Breast epithelium (tissue), 4 donors: ENCODE data around the gene C1QL2. TPM values are rescaled to one million over a fixed set of nuclear protein-coding genes. Genes with fewer than 3 reads are reported as not detected.

Source experiments
- DNase-seq, 2 donors: peaks; one replicate each; pipeline ENCODE4 v3.0.0-alpha.2; 2019; ENCODE audit warnings: low spot score in 2 of 2
- H3K27ac ChIP-seq, 2 donors: fragments of 200-600 bp; sonication (generic) in 1 of 2; one replicate each; pipeline ENCODE4 v1.5.1; 2016 to 2019; ENCODE audit warnings: mild to moderate bottlenecking in 1 of 2
- H3K27me3 ChIP-seq, 2 donors: fragments of 200-600 bp; sonication (generic) in 1 of 2; one replicate each; pipeline versions ENCODE4 v1.5.1 to v1.6.0; 2017 to 2019; ENCODE audit warnings: control low read depth in 1 of 2, mild to moderate bottlenecking in 1 of 2
- H3K36me3 ChIP-seq: fragments of 200-600 bp; one replicate; pipeline ENCODE4 v1.5.1; 2019
- H3K4me1 ChIP-seq, 2 donors: fragments of 200-600 bp; sonication (generic); one replicate each; pipeline ENCODE4 v1.5.1; 2016 to 2019; ENCODE audit warnings: control low read depth in 1 of 2
- H3K4me3 ChIP-seq, 3 donors: fragments of 200-600 bp; sonication (generic); 1 replicate in 2 of 3; 2 replicates in 1 of 3; pipeline ENCODE4 v1.5.1; 2016 to 2019; ENCODE audit warnings: mild to moderate bottlenecking in 3 of 3, moderate library complexity in 2 of 3
- H3K9me3 ChIP-seq, 2 donors: fragments of 200-600 bp; sonication (generic) in 1 of 2; one replicate each; pipeline ENCODE4 v1.5.1; 2016 to 2019; ENCODE audit warnings: control low read depth in 1 of 2
- POLR2A ChIP-seq: fragments of 450-650 bp; IDR thresholded peaks from one replicate; pipeline ENCODE4 v1.6.1; 2016; ENCODE audit warnings: antibody characterized with exemption, mild to moderate bottlenecking, moderate library complexity
- POLR2AphosphoS5 ChIP-seq, 3 donors: sonication (generic); formaldehyde crosslinking; IDR thresholded peaks; one replicate each; pipeline ENCODE4 v1.6.1; 2017; ENCODE audit warnings: antibody characterized with exemption in 3 of 3
- intact Hi-C: fragments of 100-400 bp; cut with DNase I; formaldehyde crosslinking; loops from one replicate; pipeline ENCODE4 v1.15.1; 2023; ENCODE audit warnings: low total_unique reads
- total RNA-seq, 3 donors: library from RNA; depleted of rRNA; stranded (reverse); fragments of >200 nt; gene quantifications; one replicate each; pipeline ENCODE4 v1.1.0, GENCODE V29; 2016
- TF ChIP-seq, protein P1 (sequence below), 3 donors: fragments of 450-650 bp; IDR thresholded peaks; one replicate each; pipeline ENCODE4 v1.5.1; 2016 to 2017; ENCODE audit warnings: antibody characterized with exemption in 3 of 3, mild to moderate bottlenecking in 3 of 3, moderate library complexity in 3 of 3

C1QL2 gene
- total RNA-seq, 3 donors from 2014 or later = 0.15 to 0.66 TPM; not detected in 1

DNA sequence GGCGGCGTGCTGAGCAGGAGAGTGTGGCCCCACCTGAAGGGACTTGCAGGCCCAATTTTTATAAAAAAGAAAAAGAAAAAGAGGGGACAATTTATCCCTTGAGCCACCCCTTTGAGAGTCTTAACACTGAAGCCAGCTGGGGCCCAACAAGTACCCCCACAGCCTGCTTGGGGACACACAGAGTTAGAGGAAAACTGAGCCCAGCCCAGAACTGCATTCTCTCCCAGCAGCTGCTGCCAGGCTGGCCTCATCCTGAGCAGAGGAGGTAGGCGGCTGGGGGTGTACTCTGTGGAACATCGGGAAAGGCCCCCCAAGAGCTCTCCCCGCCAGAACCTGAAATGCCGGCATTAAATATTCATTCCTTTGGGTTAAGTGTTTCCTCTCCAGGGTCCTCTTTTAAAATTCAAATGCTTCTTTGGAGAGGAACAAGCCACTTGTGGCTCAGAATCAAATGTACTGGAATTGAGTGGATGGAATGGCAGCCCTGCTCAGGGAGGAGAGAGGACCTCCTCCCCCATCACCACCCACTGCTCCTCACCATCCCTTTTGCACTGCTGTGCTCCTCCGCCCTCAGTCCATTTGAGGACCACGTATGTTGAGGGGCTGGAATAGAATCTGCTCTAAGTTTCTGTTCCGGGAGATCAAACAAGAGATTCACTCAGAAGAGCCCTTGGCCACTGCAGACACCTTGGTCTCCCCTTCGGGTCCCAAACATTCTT is 45.6 kb downstream of the C1QL2 start:
- Histone ChIP-seq H3K9me3 (peaks cover 0 to 11% of the 10 kb centered on the region in 2 donors), H3K4me3 (no peak overlapping the region), H3K27me3 (peaks cover 0 to 18% of the 10 kb centered on the region in 2 donors), H3K27ac (no peak overlapping the region), H3K36me3 (no peaks in the 10 kb centered on the region), H3K4me1 (no peaks in the 10 kb centered on the region)
- intact Hi-C loops = no loop called here
- TF ChIP-seq, protein P1, sequence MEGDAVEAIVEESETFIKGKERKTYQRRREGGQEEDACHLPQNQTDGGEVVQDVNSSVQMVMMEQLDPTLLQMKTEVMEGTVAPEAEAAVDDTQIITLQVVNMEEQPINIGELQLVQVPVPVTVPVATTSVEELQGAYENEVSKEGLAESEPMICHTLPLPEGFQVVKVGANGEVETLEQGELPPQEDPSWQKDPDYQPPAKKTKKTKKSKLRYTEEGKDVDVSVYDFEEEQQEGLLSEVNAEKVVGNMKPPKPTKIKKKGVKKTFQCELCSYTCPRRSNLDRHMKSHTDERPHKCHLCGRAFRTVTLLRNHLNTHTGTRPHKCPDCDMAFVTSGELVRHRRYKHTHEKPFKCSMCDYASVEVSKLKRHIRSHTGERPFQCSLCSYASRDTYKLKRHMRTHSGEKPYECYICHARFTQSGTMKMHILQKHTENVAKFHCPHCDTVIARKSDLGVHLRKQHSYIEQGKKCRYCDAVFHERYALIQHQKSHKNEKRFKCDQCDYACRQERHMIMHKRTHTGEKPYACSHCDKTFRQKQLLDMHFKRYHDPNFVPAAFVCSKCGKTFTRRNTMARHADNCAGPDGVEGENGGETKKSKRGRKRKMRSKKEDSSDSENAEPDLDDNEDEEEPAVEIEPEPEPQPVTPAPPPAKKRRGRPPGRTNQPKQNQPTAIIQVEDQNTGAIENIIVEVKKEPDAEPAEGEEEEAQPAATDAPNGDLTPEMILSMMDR (IDR thresholded peaks at IDR 0.05) = no peak
- TF ChIP-seq POLR2AphosphoS5 (IDR thresholded peaks at IDR 0.05) = no peak
- TF ChIP-seq POLR2A = no peak
- DNase-seq = no peak

DNA sequence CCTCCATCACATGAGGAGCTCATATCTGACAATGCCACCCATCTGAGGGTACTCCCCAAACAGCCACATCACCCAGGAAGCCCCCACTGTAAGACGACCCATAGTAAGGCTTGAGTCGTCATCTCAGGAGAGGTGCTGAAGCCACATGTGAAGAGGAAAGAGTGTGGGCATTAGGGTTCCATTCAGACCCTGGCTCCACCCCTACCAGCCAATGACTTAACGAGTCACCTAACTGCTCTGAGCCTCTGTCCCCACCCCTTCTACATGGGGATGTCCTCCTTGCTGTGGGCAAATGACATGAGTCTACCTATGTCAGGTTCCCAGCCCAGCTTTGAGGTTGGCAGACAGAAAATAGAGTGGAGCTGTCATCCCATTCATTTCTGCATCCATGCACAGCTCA is 46.3 kb downstream of the C1QL2 start:
- Histone ChIP-seq H3K4me1 (no peaks in the 10 kb centered on the region), H3K27me3 (peaks cover 0 to 12% of the 10 kb centered on the region in 2 donors), H3K9me3 (peaks cover 0 to 11% of the 10 kb centered on the region in 2 donors), H3K27ac (no peak overlapping the region), H3K4me3 (no peak overlapping the region), H3K36me3 (no peaks in the 10 kb centered on the region)
- no peak for DNase-seq
- intact Hi-C loops = no loop called here
- TF ChIP-seq POLR2AphosphoS5 (IDR thresholded peaks at IDR 0.05) (no peak), POLR2A (no peak)

DNA sequence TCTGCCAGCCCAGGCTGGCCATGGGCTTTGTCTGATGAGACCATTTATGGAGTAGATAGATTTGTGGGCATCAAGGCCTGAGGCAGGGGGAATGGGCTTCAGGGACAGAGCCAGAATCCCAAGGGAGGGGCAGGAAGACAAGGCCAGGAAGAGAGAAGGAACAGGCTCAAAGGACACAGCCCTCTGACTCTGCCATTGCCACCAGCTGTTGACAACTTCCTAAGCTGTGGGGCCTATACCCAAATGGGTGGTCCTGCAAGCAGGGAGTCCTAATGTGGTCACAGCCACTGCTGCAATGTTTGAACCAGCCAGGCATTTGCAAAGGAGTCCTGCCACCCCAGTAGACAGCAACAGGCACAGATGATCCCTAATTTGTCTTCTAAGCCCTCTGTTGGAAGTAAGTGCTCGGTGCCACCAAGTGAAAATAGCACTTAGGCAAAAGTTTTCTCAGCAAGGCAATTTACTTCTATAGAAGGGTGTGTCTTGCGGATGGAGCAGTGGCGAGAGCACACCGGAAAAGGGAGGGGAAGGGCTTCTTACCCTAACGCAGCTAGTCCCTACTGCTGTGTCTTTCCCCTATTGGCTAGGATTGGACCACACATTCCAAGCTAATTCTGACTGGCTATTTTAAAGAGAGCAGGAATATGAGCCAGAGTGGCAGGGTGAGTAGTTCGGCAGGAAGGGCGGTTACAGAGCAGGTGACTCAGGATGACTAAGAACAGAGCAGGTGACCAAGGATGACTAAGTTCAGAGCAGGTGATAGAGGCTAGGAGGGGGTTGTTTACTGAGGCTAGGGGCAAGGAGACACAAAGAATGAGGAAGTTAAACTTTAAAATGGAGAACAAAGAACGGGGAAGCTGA is 47.2 kb downstream of the C1QL2 start:
- peaks cover 0 to 11% of the 10 kb centered on the region in 2 donors for H3K9me3 ChIP-seq
- intact Hi-C loops = no loop called here
- H3K27me3 ChIP-seq = peaks cover 0 to 12% of the 10 kb centered on the region in 2 donors
- H3K4me3 ChIP-seq = no peak overlapping the region
- no peak for DNase-seq
- TF ChIP-seq POLR2AphosphoS5 (IDR thresholded peaks at IDR 0.05) = no peak
- TF ChIP-seq, protein P1 (IDR thresholded peaks at IDR 0.05) = no peak
- no peak for TF ChIP-seq POLR2A
- H3K36me3 ChIP-seq = no peaks in the 10 kb centered on the region
- no peaks in the 10 kb centered on the region for H3K4me1 ChIP-seq
- no peak overlapping the region for H3K27ac ChIP-seq

DNA sequence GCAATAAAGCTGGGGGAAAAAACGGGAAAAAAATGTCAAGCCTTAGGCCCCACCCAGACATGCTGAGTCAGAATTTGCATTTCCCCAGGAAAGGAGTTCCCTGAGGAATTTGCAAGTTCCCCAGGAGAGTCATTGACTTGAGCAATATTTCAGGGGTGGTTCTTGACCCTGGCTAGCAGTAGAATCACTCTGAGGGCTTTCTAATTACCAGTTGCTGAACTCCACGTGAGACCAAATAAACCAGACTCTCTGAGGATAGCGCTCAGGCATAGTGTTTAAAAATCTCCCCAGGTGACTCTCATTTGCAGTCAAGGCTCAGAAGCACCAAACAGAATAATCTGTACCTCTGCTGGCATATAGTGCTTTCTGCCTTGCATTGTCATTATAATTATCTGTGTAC is 48.7 kb downstream of the C1QL2 start:
- Histone ChIP-seq H3K27ac (no peak overlapping the region), H3K4me1 (no peaks in the 10 kb centered on the region), H3K27me3 (peaks cover 0 to 12% of the 10 kb centered on the region in 2 donors), H3K4me3 (no peak overlapping the region), H3K9me3 (peaks cover 0 to 11% of the 10 kb centered on the region in 2 donors), H3K36me3 (no peaks in the 10 kb centered on the region)
- DNase-seq = no peak
- intact Hi-C loops = no loop called here
- TF ChIP-seq POLR2AphosphoS5 (IDR thresholded peaks at IDR 0.05) (no peak), POLR2A (no peak)
- TF ChIP-seq, protein P1 (IDR thresholded peaks at IDR 0.05) = no peak

DNA sequence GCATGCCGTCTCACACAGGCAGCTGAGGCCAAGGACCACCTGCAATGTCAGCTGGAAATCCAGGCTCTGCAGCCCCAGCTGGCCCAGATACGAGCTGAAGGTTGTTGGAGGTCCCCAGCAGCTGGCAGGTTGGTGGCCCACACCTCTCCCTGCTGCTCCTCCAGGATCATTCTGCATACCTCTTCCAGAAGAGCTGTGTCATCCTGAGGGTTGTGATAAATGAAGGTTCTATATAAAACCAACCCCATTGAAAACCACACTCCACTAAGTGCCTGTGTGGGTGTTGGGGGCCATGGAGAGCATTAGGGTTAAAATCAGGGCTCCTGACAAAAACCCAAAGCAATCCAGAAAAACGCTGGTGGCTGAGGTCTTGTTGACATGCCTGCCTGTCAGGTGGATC is 50.4 kb downstream of the C1QL2 start:
- Histone ChIP-seq H3K4me3 (no peak overlapping the region), H3K9me3 (peaks cover 3 to 22% of the 10 kb centered on the region in 2 donors), H3K36me3 (no peaks in the 10 kb centered on the region), H3K27ac (no peak overlapping the region), H3K4me1 (no peaks in the 10 kb centered on the region), H3K27me3 (peaks cover 0 to 12% of the 10 kb centered on the region in 2 donors)
- no peak for DNase-seq
- intact Hi-C loops = no loop called here
- TF ChIP-seq POLR2A = no peak
- no peak for TF ChIP-seq POLR2AphosphoS5 (IDR thresholded peaks at IDR 0.05)
- TF ChIP-seq, protein P1 (IDR thresholded peaks at IDR 0.05) = no peak
